HFFc6 (cell line): ENCODE results near the gene RHOU. TPM values are rescaled to one million over a fixed set of nuclear protein-coding genes. Genes with fewer than 3 reads are reported as not detected.

Source experiments
- DNase-seq: peaks from one replicate; pipeline ENCODE4 v3.0.0-alpha.2; 2018
- H3K27ac Mint-ChIP-seq: 2 replicates; pipeline ENCODE4 v1.8.0; 2020; ENCODE audit warnings: mild to moderate bottlenecking, mixed read lengths
- H3K27me3 Mint-ChIP-seq: 2 replicates; pipeline ENCODE4 v1.8.0; 2021; ENCODE audit warnings: mild to moderate bottlenecking, moderate library complexity, mixed read lengths; ENCODE audit not compliant: insufficient read depth
- H3K36me3 Mint-ChIP-seq: 2 replicates; pipeline ENCODE4 v1.8.0; 2021; ENCODE audit warnings: low read depth, mixed read lengths
- H3K4me1 Mint-ChIP-seq: 2 replicates; pipeline ENCODE4 v1.8.0; 2020; ENCODE audit warnings: low read depth, mixed read lengths
- H3K4me3 Mint-ChIP-seq: 2 replicates; pipeline ENCODE4 v1.8.0; 2020; ENCODE audit warnings: mild to moderate bottlenecking, moderate library complexity, mixed read lengths
- H3K9me3 Mint-ChIP-seq: 2 replicates; pipeline ENCODE4 v1.8.0; 2020; ENCODE audit warnings: mild to moderate bottlenecking, mixed read lengths
- CTCF ChIP-seq: fragments of 200-600 bp; sonication (generic); IDR thresholded peaks from 2 replicates; pipeline ENCODE4 v1.5.0; 2021; ENCODE audit warnings: antibody characterized with exemption, mild to moderate bottlenecking
- total RNA-seq, 6 experiments: library from RNA; stranded (reverse); fragmentation: NEBNext Ultra II Directional; extraction: Animal tissue kit (Norgen Biotek cat#: 25700); gene quantifications; 2 replicates in 1 of 6; 3 replicates in 5 of 6; pipeline ENCODE4 v1.2.3, GENCODE V29; 2021

Gene RHOU
- total RNA-seq, 6 experiments from 2014 or later, result 0.29 to 0.51 (median 0.31) TPM

GRCh38 chr1:228758447-228758846 is 23.2 kb downstream of the RHOU start:
- H3K36me3 Mint-ChIP-seq, result peaks cover 10% of the 10 kb centered on the region
- H3K27me3 Mint-ChIP-seq, result peaks cover 2% of the 10 kb centered on the region
- H3K27ac Mint-ChIP-seq, result no peak overlapping the region
- no peak for DNase-seq
- peaks cover 32% of the 10 kb centered on the region for H3K9me3 Mint-ChIP-seq
- no peak overlapping the region for H3K4me3 Mint-ChIP-seq
- no peaks in the 10 kb centered on the region for H3K4me1 Mint-ChIP-seq
- TF ChIP-seq CTCF, result no peak

- Mint-ChIP-seq H3K27ac (no peak overlapping the region), H3K9me3 (peaks cover 23% of the 10 kb centered on the region), H3K4me3 (no peak overlapping the region), H3K36me3 (no peaks in the 10 kb centered on the region), H3K4me1 (no peaks in the 10 kb centered on the region), H3K27me3 (no peaks in the 10 kb centered on the region; the same call in 1 of the 2 replicates)
- no peak for DNase-seq
- TF ChIP-seq CTCF, result no peak
These were observed 25.7 kb downstream of the RHOU start for GRCh38 chr1:228760979-228761378.

GRCh38 chr1:228763561-228763960 is 28.3 kb downstream of the RHOU start:
- Mint-ChIP-seq H3K9me3 (peaks cover 23% of the 10 kb centered on the region), H3K36me3 (no peaks in the 10 kb centered on the region), H3K27me3 (no peaks in the 10 kb centered on the region; the same call in 1 of the 2 replicates), H3K4me1 (no peaks in the 10 kb centered on the region), H3K4me3 (no peak overlapping the region), H3K27ac (no peak overlapping the region)
- TF ChIP-seq CTCF, result no peak
- DNase-seq, result no peak

GRCh38 chr1:228765168-228765946 is 30.1 kb downstream of the RHOU start:
- DNase-seq, result no peak
- Mint-ChIP-seq H3K36me3 (no peaks in the 10 kb centered on the region), H3K27me3 (no peaks in the 10 kb centered on the region), H3K27ac (no peak overlapping the region), H3K9me3 (peaks cover 25% of the 10 kb centered on the region), H3K4me3 (no peak overlapping the region), H3K4me1 (no peaks in the 10 kb centered on the region)
- TF ChIP-seq CTCF, result no peak

- H3K27ac Mint-ChIP-seq, result no peak overlapping the region
- TF ChIP-seq CTCF, result no peak
- no peak overlapping the region for H3K4me3 Mint-ChIP-seq
- H3K4me1 Mint-ChIP-seq, result no peaks in the 10 kb centered on the region
- no peaks in the 10 kb centered on the region for H3K27me3 Mint-ChIP-seq
- DNase-seq, result no peak
- H3K9me3 Mint-ChIP-seq, result peaks cover 36% of the 10 kb centered on the region
- H3K36me3 Mint-ChIP-seq, result no peaks in the 10 kb centered on the region
These were observed 31.5 kb downstream of the RHOU start for GRCh38 chr1:228766788-228767187.
